Measurements from ENCODE around the gene RRP1. TPM values are rescaled to one million over a fixed set of nuclear protein-coding genes. Genes with fewer than 3 reads are reported as not detected.

The RRP1 gene
- total RNA-seq, 2 donors from 2014 or later, result 5.7 to 10.0 TPM

GRCh38 chr21:43786807-43787440 is 2.5 kb upstream of the RRP1 start:
- Histone ChIP-seq H3K36me3 (peaks cover 7% of the 10 kb centered on the region), H3K4me1 (peaks cover 0 to 15% of the 10 kb centered on the region in 2 donors), H3K9me3 (no peaks in the 10 kb centered on the region), H3K4me3 (no peak overlapping the region), H3K27ac (no peak overlapping the region), H3K27me3 (no peaks in the 10 kb centered on the region)
- DNase-seq (ENCODE audit: low spot score), result no peak
- TF ChIP-seq, protein P1, sequence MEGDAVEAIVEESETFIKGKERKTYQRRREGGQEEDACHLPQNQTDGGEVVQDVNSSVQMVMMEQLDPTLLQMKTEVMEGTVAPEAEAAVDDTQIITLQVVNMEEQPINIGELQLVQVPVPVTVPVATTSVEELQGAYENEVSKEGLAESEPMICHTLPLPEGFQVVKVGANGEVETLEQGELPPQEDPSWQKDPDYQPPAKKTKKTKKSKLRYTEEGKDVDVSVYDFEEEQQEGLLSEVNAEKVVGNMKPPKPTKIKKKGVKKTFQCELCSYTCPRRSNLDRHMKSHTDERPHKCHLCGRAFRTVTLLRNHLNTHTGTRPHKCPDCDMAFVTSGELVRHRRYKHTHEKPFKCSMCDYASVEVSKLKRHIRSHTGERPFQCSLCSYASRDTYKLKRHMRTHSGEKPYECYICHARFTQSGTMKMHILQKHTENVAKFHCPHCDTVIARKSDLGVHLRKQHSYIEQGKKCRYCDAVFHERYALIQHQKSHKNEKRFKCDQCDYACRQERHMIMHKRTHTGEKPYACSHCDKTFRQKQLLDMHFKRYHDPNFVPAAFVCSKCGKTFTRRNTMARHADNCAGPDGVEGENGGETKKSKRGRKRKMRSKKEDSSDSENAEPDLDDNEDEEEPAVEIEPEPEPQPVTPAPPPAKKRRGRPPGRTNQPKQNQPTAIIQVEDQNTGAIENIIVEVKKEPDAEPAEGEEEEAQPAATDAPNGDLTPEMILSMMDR (IDR thresholded peaks at IDR 0.05), result no peak

- no peak for DNase-seq (ENCODE audit: low spot score)
These were observed 690 bp downstream of the RRP1 start for GRCh38 chr21:43790010-43790524.

DNA sequence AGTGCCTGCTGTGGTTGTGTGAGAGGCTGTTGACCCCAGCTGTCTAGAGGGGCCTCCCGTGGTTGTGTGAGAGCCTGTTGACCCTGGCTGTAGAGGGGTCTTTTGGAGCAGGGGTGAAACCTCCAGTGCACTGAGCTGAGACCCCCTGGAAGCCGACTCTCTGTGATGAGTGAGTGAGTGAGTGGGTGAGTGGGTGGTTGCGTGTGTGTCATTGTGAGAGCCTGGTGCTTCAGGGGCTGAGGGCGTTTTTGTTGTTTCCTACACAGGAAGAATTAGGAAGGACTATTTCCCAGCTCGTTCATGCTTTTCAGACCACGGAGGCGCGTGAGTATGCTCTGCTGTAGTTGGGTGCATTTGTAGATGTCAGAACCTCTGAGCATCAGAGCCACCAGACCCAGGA is 3.0 kb downstream of the RRP1 start:
- Histone ChIP-seq H3K4me1 (peaks cover 0 to 15% of the 10 kb centered on the region in 2 donors), H3K36me3 (peaks cover 61% of the 10 kb centered on the region), H3K27me3 (no peaks in the 10 kb centered on the region), H3K9me3 (no peaks in the 10 kb centered on the region), H3K27ac (no peak overlapping the region), H3K4me3 (no peak overlapping the region)
- no peak for DNase-seq (ENCODE audit: low spot score)
- TF ChIP-seq, protein P1 (IDR thresholded peaks at IDR 0.05), result no peak

More at GRCh38 chr21:43790010-43790524, 690 bp downstream of the RRP1 start:
- peak overlapping the region; percentile 73 to 88 for H3K4me3 ChIP-seq
- H3K9me3 ChIP-seq, result no peaks in the 10 kb centered on the region
- peak overlapping the region; percentile 90 to 96 for H3K27ac ChIP-seq
- H3K27me3 ChIP-seq, result no peaks in the 10 kb centered on the region
- peaks cover 39% of the 10 kb centered on the region for H3K36me3 ChIP-seq
- peaks cover 0 to 15% of the 10 kb centered on the region in 2 donors for H3K4me1 ChIP-seq
- TF ChIP-seq, protein P1 (IDR thresholded peaks at IDR 0.05), result no peak

- Histone ChIP-seq H3K4me1 (peaks cover 0 to 15% of the 10 kb centered on the region in 2 donors), H3K36me3 (peaks cover 69% of the 10 kb centered on the region), H3K27me3 (no peaks in the 10 kb centered on the region), H3K9me3 (no peaks in the 10 kb centered on the region), H3K27ac (no peak overlapping the region), H3K4me3 (no peak overlapping the region)
- TF ChIP-seq, protein P1 (IDR thresholded peaks at IDR 0.05), result no peak
- DNase-seq (ENCODE audit: low spot score), result no peak
These were observed 3.9 kb downstream of the RRP1 start for GRCh38 chr21:43793243-43793642.

GRCh38 chr21:43794311-43794710 is 4.9 kb downstream of the RRP1 start:
- no peak for DNase-seq (ENCODE audit: low spot score)
- Histone ChIP-seq H3K27ac (no peak overlapping the region), H3K36me3 (peaks cover 80% of the 10 kb centered on the region), H3K27me3 (no peaks in the 10 kb centered on the region), H3K4me3 (no peak overlapping the region), H3K4me1 (peaks cover 0 to 15% of the 10 kb centered on the region in 2 donors), H3K9me3 (no peaks in the 10 kb centered on the region)
- TF ChIP-seq, protein P1 (IDR thresholded peaks at IDR 0.05), result no peak
